NCI-H460 (cell line): ENCODE results near the gene LGALS7. TPM values are rescaled to one million over a fixed set of nuclear protein-coding genes. Genes with fewer than 3 reads are reported as not detected.
"Not testable (repeated sequence)": the region's sequence is repeated elsewhere in the genome, so short reads cannot be mapped to it uniquely, and the experiment has no call there.

Experiments
- DNase-seq: peaks from one replicate; pipeline ENCODE4 v3.0.0-alpha.2; 2016; ENCODE audit warnings: low read depth; ENCODE audit errors: extremely low read depth
- polyA plus RNA-seq: library from polyadenylated mRNA; depleted of rRNA; stranded (reverse); fragments of >200 nt; gene quantifications from 2 replicates; pipeline ENCODE4 v1.2.3, GENCODE V29; 2014; cell fraction: nucleus; rRNA removed
- total RNA-seq: library from RNA; depleted of rRNA; stranded (reverse); fragments of >200 nt; shearing (Covaris generic); gene quantifications from 2 replicates; pipeline ENCODE4 v1.2.3, GENCODE V29; 2014; rRNA removed

The LGALS7 gene
- total RNA-seq, result not detected in 2 replicates
- not detected in 2 replicates for polyA plus RNA-seq

DNA sequence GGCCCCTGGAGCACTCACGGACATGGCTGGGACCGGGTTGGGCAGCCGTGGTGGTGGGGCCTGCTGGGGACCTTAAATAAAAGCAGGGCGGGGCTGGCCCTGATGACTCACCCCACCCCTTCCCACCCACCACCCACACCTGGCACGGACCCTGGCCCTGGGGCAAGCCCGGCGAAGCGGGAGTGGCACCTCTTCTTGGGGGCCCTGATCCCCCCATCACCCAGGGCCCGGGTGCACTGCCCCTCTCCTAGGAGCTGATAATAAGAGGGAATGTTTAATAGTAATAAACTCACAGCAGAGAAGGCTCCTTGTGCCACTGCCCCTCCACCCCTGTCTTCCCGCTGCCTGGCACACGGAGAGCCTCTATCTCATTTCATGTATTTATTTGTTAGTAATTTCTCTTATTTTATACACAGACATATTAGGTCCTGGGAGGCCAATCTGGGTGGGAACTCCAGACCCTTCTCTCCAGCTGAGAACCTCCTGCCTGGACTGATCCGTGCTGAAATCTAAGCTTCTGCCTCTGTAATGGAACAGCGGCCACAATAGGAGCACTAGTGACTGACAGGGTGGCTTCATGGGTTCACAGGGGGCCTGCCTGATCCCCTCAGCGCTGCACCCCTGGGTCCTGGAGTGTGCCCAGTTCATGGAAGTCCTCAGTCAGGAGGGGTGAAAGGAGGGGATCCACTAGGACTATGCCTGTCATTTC, at the start of gene LGALS7:
Gene LGALS7 (minus strand): TSS at position 49 of the 709 bp plus-strand sequence. CDS start 25 bp downstream, at position 24.
- no peak for DNase-seq

- not testable (repeated sequence) for DNase-seq
These were observed 48.0 kb upstream of the LGALS7 start for GRCh38 chr19:38821230-38821825.

DNA sequence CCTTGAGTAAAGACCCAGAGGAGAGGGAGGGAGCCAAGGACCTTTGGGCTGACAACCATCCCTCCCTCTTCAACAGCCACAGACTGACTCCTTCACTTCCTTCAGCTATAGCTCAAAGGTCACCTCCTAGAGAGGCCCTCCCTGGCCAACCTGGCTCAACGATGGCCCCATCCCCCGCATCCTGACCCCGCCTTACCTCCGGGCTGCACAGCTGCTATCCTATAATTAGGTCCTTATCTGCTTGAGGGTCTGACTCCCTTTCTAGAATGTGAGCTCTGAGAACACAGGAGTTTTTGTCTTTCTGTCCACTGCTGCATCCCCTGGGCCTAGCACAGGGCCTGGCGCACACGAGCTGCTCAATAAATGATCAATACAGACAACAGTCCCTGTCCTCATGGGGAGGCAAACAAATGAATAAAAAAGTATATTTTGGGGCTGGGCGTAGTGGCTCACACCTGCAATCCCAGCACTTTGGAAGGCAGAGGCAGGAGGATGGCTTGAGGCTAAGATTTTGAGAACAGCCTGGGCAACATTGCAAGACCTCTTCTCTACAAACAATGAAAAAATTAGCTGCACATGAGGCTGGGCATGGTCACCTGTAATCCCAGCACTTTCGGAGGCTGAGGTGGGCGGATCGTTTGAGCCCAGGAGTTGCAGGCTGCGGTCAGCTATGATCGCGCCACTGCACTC, 46.1 kb upstream of the LGALS7 start:
- no peak for DNase-seq

- no peak for DNase-seq
These were observed 43.8 kb upstream of the LGALS7 start for GRCh38 chr19:38817081-38817480.

- no peak for DNase-seq
These were observed 42.9 kb upstream of the LGALS7 start for GRCh38 chr19:38816131-38816750.

DNA sequence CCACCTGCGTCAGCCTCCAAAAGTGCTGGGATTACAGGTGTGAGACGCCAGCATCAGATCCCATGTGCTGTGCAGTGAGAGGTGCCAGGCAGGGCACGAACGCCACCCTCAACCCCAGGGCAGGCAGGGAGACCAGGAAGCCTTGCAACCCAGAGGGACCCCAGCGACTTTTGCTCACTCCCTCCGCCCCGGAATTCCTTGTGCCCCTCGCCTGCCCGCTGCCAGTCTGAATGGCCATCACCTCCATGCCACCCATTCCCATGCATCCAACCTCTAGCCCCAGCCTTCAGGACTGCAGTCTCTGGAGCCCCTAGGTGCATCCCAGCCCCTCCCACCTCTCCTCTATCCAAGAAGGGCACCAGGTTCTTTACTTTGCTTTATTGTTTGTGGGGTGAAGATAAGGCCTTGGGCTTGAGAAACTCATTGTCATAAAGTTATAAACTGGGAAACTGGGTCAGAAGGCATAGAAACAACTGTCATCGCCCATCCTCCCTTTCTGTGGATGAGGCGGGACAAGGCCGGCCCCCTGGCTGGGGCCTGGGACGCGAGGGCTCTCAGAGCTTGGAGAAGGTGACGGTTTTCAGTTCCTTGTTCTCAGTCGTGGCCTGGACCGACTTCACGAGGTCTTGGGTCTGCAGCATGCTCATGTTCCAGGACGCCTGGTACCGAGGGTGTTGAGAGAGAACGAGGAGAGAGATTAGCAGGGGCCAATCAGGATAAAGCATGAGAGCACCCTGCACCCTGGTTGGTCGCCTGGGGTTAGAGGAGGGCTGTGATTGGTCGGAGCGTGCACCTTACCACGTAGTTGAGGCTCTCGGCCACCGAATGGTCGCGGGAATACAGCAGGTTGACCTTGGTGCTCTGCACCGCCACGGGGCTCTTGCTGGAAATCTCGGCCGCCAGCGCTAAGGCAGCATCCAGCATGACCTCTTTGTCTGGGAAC, 42.0 kb upstream of the LGALS7 start:
- no peak for DNase-seq

GRCh38 chr19:38813932-38814331, 40.6 kb upstream of the LGALS7 start:
- not testable (repeated sequence) for DNase-seq

- DNase-seq, result no peak
These were observed 40.0 kb upstream of the LGALS7 start for GRCh38 chr19:38813323-38813722.

DNA sequence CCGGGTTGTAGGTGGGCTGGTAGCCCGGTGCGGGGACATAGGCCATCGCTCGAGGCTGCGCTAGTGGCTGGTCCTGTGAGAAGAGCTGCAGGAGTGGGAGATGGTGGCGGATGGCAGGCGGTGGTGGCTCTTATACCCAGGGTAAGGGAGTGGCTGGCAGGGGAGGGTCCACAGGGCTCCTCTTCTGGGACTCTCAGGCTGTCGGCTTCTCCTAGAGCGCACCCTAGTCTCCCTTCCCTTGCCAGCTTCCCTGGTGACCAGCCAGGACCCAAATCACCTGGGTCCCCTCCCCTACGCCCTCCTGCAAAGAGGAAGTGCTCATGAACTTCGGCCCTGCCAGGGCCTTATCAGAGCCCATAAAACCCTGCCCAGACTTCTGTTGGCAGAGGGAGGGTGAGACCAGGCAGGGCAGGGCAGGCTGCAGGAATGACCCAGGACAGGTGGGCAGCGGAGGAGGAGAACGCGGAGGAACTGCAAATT, 39.6 kb upstream of the LGALS7 start, which contains the start of gene LGALS4:
Gene LGALS4 (minus strand): TSS at position 105 of the 480 bp plus-strand sequence. CDS start 59 bp downstream, at position 46.
- no peak for DNase-seq

GRCh38 chr19:38812009-38812840, 38.9 kb upstream of the LGALS7 start:
- no peak for DNase-seq

DNA sequence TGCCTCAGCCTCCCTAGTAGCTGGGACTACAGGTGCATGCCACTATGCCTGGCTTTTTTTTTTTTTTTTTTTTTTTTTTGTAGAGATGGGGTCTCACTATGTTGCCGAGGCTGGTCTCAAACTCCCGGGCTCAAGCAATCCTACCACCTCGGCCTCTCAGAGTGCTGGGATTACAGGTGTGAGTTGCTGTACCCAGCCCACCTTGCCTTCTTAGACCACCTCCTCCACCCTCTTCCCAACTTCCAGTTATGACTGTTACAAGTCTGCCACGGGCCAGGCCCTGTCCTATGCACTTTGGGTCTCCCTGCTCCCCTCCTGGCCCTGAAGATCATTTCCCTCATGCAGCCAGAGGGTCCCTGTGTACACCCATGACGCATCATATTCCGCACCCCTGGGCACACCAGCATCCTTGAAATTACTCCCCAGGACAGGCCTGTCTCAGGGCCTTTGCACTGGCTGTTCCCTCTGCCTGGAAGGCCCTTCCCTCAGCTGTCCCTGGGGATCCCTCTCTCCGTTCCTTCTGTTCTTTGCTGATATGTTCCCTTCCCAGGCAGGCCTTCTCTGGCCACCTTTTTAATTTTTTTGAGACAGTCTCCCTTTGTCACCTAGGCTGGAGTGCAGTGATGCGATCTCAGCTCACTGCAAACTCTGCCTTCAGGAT, 36.4 kb upstream of the LGALS7 start:
- no peak for DNase-seq

DNA sequence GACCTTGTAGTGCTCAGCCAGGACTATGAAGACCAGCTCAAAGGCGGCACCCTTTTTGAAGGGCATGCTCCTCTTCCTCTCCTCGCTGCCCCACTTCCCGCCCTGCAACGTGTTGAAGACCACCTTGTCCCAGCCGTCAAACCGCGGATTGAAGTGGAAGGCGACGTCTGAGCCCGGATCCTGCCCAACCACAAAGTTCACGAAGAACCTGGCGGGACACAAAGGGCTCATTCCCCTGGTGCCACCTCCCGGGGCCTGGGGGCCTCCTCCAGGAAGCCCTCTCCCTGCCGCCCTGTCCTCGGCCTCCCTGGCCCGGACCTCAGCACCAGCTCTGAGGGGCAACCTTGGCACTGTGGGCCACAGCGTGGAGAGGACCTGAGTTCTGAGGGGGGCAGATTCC, 35.4 kb upstream of the LGALS7 start:
- no peak for DNase-seq

GRCh38 chr19:38807374-38808098, 34.2 kb upstream of the LGALS7 start:
- DNase-seq, result not testable (repeated sequence)

DNA sequence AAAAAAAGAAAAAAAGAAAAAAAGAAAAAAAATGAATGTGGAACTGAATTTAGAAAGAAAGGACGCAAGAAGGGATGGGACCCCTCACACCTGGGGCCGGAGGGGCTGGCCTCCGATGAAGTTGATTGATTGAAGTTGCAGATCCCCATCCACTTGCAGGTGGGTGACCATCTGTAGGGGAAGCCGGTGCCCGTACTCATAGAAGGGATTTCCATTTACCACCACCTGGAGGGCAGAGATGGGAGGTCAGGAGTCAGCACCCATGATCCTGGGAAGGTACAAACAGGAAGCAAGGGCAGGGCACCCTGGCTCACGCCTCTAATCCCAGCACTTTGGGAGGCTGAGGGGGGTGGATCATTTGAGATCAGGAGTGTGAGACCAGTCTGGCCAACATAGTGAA, 33.1 kb upstream of the LGALS7 start:
- DNase-seq, result no peak

GRCh38 chr19:38805180-38805579, 31.9 kb upstream of the LGALS7 start:
- no peak for DNase-seq

DNA sequence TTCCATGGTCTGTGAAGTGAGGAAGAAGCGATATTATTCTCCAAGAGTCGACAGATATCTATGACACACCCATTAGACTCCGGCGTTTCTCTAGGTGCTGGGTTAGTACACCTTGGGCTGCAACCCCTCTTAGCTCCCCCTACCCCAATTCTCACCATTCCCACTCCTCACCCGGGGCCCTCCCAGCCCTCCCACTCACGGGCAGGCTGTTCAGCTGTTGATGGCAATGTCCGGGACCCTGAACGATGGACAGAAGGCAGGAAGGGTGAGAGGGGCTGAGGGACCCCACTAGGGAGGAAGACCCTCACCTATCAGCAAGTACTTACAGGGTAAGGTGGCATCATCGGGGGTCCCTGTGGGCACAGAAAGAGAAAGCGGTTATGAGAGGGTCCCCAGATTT, 30.2 kb upstream of the LGALS7 start:
- no peak for DNase-seq

- no peak for DNase-seq
These were observed 28.2 kb upstream of the LGALS7 start for GRCh38 chr19:38801359-38802095.
